Gastroesophageal sphincter (tissue), 3 donors: ENCODE data around the gene SUB1.

Source experiments
- CTCF ChIP-seq, 4 experiments: fragments of 200-600 bp in 2 of 4; fragments of 450-650 bp in 2 of 4; sonication (generic) in 1 of 4; IDR thresholded peaks; one replicate each; pipeline ENCODE4 v1.5.1; 2017 to 2019; ENCODE audit warnings: antibody characterized with exemption in 4 of 4, mild to moderate bottlenecking in 2 of 4, moderate library complexity in 2 of 4
- EP300 ChIP-seq: sonication (generic); formaldehyde crosslinking; IDR thresholded peaks from one replicate; pipeline ENCODE4 v1.6.1; 2017; ENCODE audit warnings: antibody characterized with exemption, mild to moderate bottlenecking
- POLR2AphosphoS5 ChIP-seq: sonication (generic); formaldehyde crosslinking; IDR thresholded peaks from one replicate; pipeline ENCODE4 v1.6.1; 2017; ENCODE audit warnings: antibody characterized with exemption

DNA sequence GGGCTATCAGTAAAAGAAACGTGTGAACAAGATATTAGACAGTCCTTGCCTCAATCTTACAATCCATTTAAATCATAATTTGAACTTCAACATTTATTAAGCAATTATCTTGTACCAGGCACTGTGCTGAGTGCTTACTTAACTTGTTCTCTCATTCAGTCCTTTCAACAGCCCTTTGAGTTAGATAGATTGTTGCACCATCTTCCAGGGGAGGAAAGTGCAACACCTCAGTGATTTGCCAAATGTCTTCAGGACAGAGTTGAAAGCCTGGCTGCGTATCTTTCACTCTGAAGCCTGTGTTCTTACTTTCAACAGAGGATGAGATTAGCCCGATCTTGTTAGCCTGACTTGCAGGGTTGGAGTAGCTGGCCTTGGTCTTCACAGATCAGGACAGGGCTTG is 34.2 kb upstream of the SUB1 start:
- TF ChIP-seq EP300 (no peak), CTCF (IDR thresholded peaks at IDR 0.05) (no peak), POLR2AphosphoS5 (no peak)
